ENCODE results near the gene BBS9. TPM values are rescaled to one million over a fixed set of nuclear protein-coding genes. Genes with fewer than 3 reads are reported as not detected.
A peak's percentile ranks its signal among the peaks of the same experiment; 100 is the strongest.
"Not testable (repeated sequence)": the region's sequence is repeated elsewhere in the genome, so short reads cannot be mapped to it uniquely, and the experiment has no call there.

The BBS9 gene
- total RNA-seq, 2 donors from 2014 or later, result 10.8 to 13.5 TPM

- ATAC-seq (replicated peaks in 1 of 2) (no peak), DNase-seq (no peak)
- no peak overlapping the region for H3K4me3 Mint-ChIP-seq
- H3K36me3 Mint-ChIP-seq (ENCODE audit: insufficient read depth in 2 of 2), result no peaks in the 10 kb centered on the region
- H3K9me3 Mint-ChIP-seq, result peaks cover 0 to 3% of the 10 kb centered on the region in 2 donors
- peak overlapping the region; percentile 76 for H3K27ac Mint-ChIP-seq
- H3K27me3 Mint-ChIP-seq (ENCODE audit: low read depth), result no peaks in the 10 kb centered on the region
- no peaks in the 10 kb centered on the region for H3K4me1 Mint-ChIP-seq (ENCODE audit: low read depth)
Measured at GRCh38 chr7:33487998-33488682, 358.8 kb downstream of the BBS9 start.

GRCh38 chr7:33494474-33494873, 365.1 kb downstream of the BBS9 start:
- no peak overlapping the region for H3K4me3 Mint-ChIP-seq
- no peak overlapping the region for H3K27ac Mint-ChIP-seq
- H3K4me1 Mint-ChIP-seq (ENCODE audit: low read depth), result no peaks in the 10 kb centered on the region
- no peaks in the 10 kb centered on the region for H3K27me3 Mint-ChIP-seq (ENCODE audit: low read depth)
- ATAC-seq (replicated peaks in 1 of 2) (no peak), DNase-seq (no peak)
- H3K9me3 Mint-ChIP-seq, result no peaks in the 10 kb centered on the region
- no peaks in the 10 kb centered on the region for H3K36me3 Mint-ChIP-seq (ENCODE audit: insufficient read depth in 2 of 2)

- H3K4me3 Mint-ChIP-seq, result no peak overlapping the region
- H3K9me3 Mint-ChIP-seq, result no peaks in the 10 kb centered on the region
- H3K4me1 Mint-ChIP-seq (ENCODE audit: low read depth), result no peaks in the 10 kb centered on the region
- ATAC-seq (replicated peaks in 1 of 2) (no peak), DNase-seq (no peak)
- no peaks in the 10 kb centered on the region for H3K27me3 Mint-ChIP-seq (ENCODE audit: low read depth)
- no peak overlapping the region for H3K27ac Mint-ChIP-seq
- H3K36me3 Mint-ChIP-seq (ENCODE audit: insufficient read depth in 2 of 2), result no peaks in the 10 kb centered on the region
Measured at GRCh38 chr7:33495207-33495606, 365.8 kb downstream of the BBS9 start.

- H3K36me3 Mint-ChIP-seq (ENCODE audit: insufficient read depth in 2 of 2), result no peaks in the 10 kb centered on the region
- ATAC-seq (replicated peaks in 1 of 2) (no peak), DNase-seq (no peak)
- H3K27ac Mint-ChIP-seq, result no peak overlapping the region
- no peaks in the 10 kb centered on the region for H3K9me3 Mint-ChIP-seq
- no peak overlapping the region for H3K4me3 Mint-ChIP-seq
- H3K27me3 Mint-ChIP-seq (ENCODE audit: low read depth), result no peaks in the 10 kb centered on the region
- no peaks in the 10 kb centered on the region for H3K4me1 Mint-ChIP-seq (ENCODE audit: low read depth)
Measured at GRCh38 chr7:33497051-33497450, 367.7 kb downstream of the BBS9 start.

GRCh38 chr7:33500703-33501701, 371.6 kb downstream of the BBS9 start:
- ATAC-seq (replicated peaks in 1 of 2) (no peak), DNase-seq (no peak)
- Mint-ChIP-seq H3K27ac (no peak overlapping the region), H3K4me1 (ENCODE audit: low read depth) (no peaks in the 10 kb centered on the region), H3K36me3 (ENCODE audit: insufficient read depth in 2 of 2) (no peaks in the 10 kb centered on the region), H3K27me3 (ENCODE audit: low read depth) (no peaks in the 10 kb centered on the region), H3K4me3 (no peak overlapping the region), H3K9me3 (no peaks in the 10 kb centered on the region)

- H3K36me3 Mint-ChIP-seq (ENCODE audit: insufficient read depth in 2 of 2), result no peaks in the 10 kb centered on the region
- no peak for ATAC-seq (replicated peaks in 1 of 2)
- no peak overlapping the region for H3K27ac Mint-ChIP-seq
- H3K4me3 Mint-ChIP-seq, result no peak overlapping the region
- no peak for DNase-seq
- H3K27me3 Mint-ChIP-seq (ENCODE audit: low read depth), result no peaks in the 10 kb centered on the region
- no peaks in the 10 kb centered on the region for H3K4me1 Mint-ChIP-seq (ENCODE audit: low read depth)
- H3K9me3 Mint-ChIP-seq, result no peaks in the 10 kb centered on the region
Measured at GRCh38 chr7:33503014-33503413, 373.6 kb downstream of the BBS9 start.

- no peaks in the 10 kb centered on the region for H3K4me1 Mint-ChIP-seq (ENCODE audit: low read depth)
- no peak overlapping the region for H3K4me3 Mint-ChIP-seq
- no peaks in the 10 kb centered on the region for H3K27me3 Mint-ChIP-seq (ENCODE audit: low read depth)
- H3K9me3 Mint-ChIP-seq, result no peaks in the 10 kb centered on the region
- H3K36me3 Mint-ChIP-seq (ENCODE audit: insufficient read depth in 2 of 2), result no peaks in the 10 kb centered on the region
- no peak overlapping the region for H3K27ac Mint-ChIP-seq
- ATAC-seq (replicated peaks in 1 of 2) (no peak), DNase-seq (no peak)
Measured at GRCh38 chr7:33503736-33504135, 374.4 kb downstream of the BBS9 start.

- Mint-ChIP-seq H3K27ac (no peak overlapping the region), H3K4me1 (ENCODE audit: low read depth) (no peaks in the 10 kb centered on the region)
Measured at GRCh38 chr7:33504266-33504665, 374.9 kb downstream of the BBS9 start.

GRCh38 chr7:33509206-33509605, 379.8 kb downstream of the BBS9 start:
- H3K27ac Mint-ChIP-seq, result no peak overlapping the region
- H3K27me3 Mint-ChIP-seq (ENCODE audit: low read depth), result no peaks in the 10 kb centered on the region

More at GRCh38 chr7:33504266-33504665, 374.9 kb downstream of the BBS9 start:
- Mint-ChIP-seq H3K4me3 (no peak overlapping the region), H3K36me3 (ENCODE audit: insufficient read depth in 2 of 2) (no peaks in the 10 kb centered on the region), H3K9me3 (no peaks in the 10 kb centered on the region), H3K27me3 (ENCODE audit: low read depth) (no peaks in the 10 kb centered on the region)
- DNase-seq (no peak), ATAC-seq (replicated peaks in 1 of 2) (no peak)

GRCh38 chr7:33511778-33512177, 382.4 kb downstream of the BBS9 start:
- H3K4me3 Mint-ChIP-seq, result no peak overlapping the region
- H3K27ac Mint-ChIP-seq, result no peak overlapping the region
- H3K9me3 Mint-ChIP-seq, result no peaks in the 10 kb centered on the region
- DNase-seq, result no peak
- no peaks in the 10 kb centered on the region for H3K27me3 Mint-ChIP-seq (ENCODE audit: low read depth)
- H3K36me3 Mint-ChIP-seq (ENCODE audit: insufficient read depth in 2 of 2), result no peaks in the 10 kb centered on the region
- no peaks in the 10 kb centered on the region for H3K4me1 Mint-ChIP-seq (ENCODE audit: low read depth)
- ATAC-seq (replicated peaks in 1 of 2), result no peak

More at GRCh38 chr7:33509206-33509605, 379.8 kb downstream of the BBS9 start:
- H3K4me3 Mint-ChIP-seq, result no peak overlapping the region
- no peak for ATAC-seq (replicated peaks in 1 of 2)
- H3K36me3 Mint-ChIP-seq (ENCODE audit: insufficient read depth in 2 of 2), result no peaks in the 10 kb centered on the region
- no peaks in the 10 kb centered on the region for H3K4me1 Mint-ChIP-seq (ENCODE audit: low read depth)
- DNase-seq, result no peak
- no peaks in the 10 kb centered on the region for H3K9me3 Mint-ChIP-seq

GRCh38 chr7:33516568-33516967, 387.2 kb downstream of the BBS9 start:
- Mint-ChIP-seq H3K4me3 (no peak overlapping the region), H3K27ac (no peak overlapping the region)

GRCh38 chr7:33517191-33517590, 387.8 kb downstream of the BBS9 start:
- Mint-ChIP-seq H3K9me3 (no peaks in the 10 kb centered on the region), H3K27ac (no peak overlapping the region), H3K4me1 (ENCODE audit: low read depth) (no peaks in the 10 kb centered on the region), H3K27me3 (ENCODE audit: low read depth) (no peaks in the 10 kb centered on the region), H3K36me3 (ENCODE audit: insufficient read depth in 2 of 2) (no peaks in the 10 kb centered on the region), H3K4me3 (no peak overlapping the region)
- DNase-seq, result no peak
- ATAC-seq (replicated peaks in 1 of 2), result no peak

More at GRCh38 chr7:33516568-33516967, 387.2 kb downstream of the BBS9 start:
- Mint-ChIP-seq H3K27me3 (ENCODE audit: low read depth) (no peaks in the 10 kb centered on the region), H3K36me3 (ENCODE audit: insufficient read depth in 2 of 2) (no peaks in the 10 kb centered on the region), H3K4me1 (ENCODE audit: low read depth) (no peaks in the 10 kb centered on the region), H3K9me3 (no peaks in the 10 kb centered on the region)
- DNase-seq (no peak), ATAC-seq (replicated peaks in 1 of 2) (no peak)

GRCh38 chr7:33527008-33527407, 397.6 kb downstream of the BBS9 start:
- not testable (repeated sequence) for H3K9me3 Mint-ChIP-seq; H3K27me3 Mint-ChIP-seq (ENCODE audit: low read depth); H3K4me3 Mint-ChIP-seq; DNase-seq; H3K36me3 Mint-ChIP-seq (ENCODE audit: insufficient read depth in 2 of 2); H3K27ac Mint-ChIP-seq; ATAC-seq (replicated peaks in 1 of 2); H3K4me1 Mint-ChIP-seq (ENCODE audit: low read depth)

Measured in activated T-cell treated with anti-CD3 and anti-CD28 coated beads, Interleukin-2, amount 50 U/mL, for 72 hours (primary cell).